ENCODE results near the gene AAMP. TPM values are rescaled to one million over a fixed set of nuclear protein-coding genes. Genes with fewer than 3 reads are reported as not detected.

The AAMP gene
- total and polyA plus RNA-seq, 2 experiments from 2014 or later = 273 to 315 TPM

DNA sequence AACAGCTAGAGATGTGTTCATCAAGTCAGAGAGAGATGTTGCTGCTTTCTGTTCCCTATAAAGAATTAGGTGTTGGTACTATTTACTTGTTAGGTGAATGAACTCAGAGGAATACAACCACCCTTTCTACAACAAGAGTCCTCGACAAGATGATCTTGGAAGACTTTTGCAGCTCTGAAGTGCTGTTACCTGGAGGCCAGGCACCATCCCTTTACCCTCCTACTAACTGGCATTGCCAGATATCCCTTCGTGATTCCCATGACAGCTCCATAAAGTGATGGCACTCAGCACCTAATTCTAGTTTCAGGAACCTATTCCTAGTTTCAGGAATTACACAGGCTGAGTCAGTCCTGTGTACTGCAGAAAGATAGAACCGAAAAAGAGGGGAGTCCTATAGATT lies 43.0 kb downstream of the AAMP start:
- H3K9me3 ChIP-seq (ENCODE audit: low read depth) = no peaks in the 10 kb centered on the region
- H3K27ac ChIP-seq = no peak overlapping the region
- H3K4me3 ChIP-seq = no peak overlapping the region
- DNase-seq (ENCODE audit: low read depth in 1 of 2, low spot score in 1 of 2) = no peak
- H3K4me1 ChIP-seq (ENCODE audit: low read depth) = peaks cover 25% of the 10 kb centered on the region
- TF ChIP-seq, protein P1, sequence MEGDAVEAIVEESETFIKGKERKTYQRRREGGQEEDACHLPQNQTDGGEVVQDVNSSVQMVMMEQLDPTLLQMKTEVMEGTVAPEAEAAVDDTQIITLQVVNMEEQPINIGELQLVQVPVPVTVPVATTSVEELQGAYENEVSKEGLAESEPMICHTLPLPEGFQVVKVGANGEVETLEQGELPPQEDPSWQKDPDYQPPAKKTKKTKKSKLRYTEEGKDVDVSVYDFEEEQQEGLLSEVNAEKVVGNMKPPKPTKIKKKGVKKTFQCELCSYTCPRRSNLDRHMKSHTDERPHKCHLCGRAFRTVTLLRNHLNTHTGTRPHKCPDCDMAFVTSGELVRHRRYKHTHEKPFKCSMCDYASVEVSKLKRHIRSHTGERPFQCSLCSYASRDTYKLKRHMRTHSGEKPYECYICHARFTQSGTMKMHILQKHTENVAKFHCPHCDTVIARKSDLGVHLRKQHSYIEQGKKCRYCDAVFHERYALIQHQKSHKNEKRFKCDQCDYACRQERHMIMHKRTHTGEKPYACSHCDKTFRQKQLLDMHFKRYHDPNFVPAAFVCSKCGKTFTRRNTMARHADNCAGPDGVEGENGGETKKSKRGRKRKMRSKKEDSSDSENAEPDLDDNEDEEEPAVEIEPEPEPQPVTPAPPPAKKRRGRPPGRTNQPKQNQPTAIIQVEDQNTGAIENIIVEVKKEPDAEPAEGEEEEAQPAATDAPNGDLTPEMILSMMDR (IDR thresholded peaks at IDR 0.05; ENCODE audit: low read depth, low read length) = no peak
- no peaks in the 10 kb centered on the region for H3K27me3 ChIP-seq
- peaks cover 36% of the 10 kb centered on the region for H3K36me3 ChIP-seq

GRCh38 chr2:218224186-218224585 lies 45.8 kb downstream of the AAMP start:
- no peaks in the 10 kb centered on the region for H3K27me3 ChIP-seq
- no peak overlapping the region for H3K4me3 ChIP-seq
- DNase-seq (ENCODE audit: low read depth in 1 of 2, low spot score in 1 of 2) = no peak
- H3K36me3 ChIP-seq = peaks cover 15% of the 10 kb centered on the region
- no peak overlapping the region for H3K27ac ChIP-seq
- no peaks in the 10 kb centered on the region for H3K9me3 ChIP-seq (ENCODE audit: low read depth)
- TF ChIP-seq, protein P1 (IDR thresholded peaks at IDR 0.05; ENCODE audit: low read depth, low read length) = no peak
- H3K4me1 ChIP-seq (ENCODE audit: low read depth) = peaks cover 25% of the 10 kb centered on the region

- Histone ChIP-seq H3K4me1 (ENCODE audit: low read depth) (peaks cover 25% of the 10 kb centered on the region), H3K36me3 (peaks cover 11% of the 10 kb centered on the region), H3K4me3 (no peak overlapping the region), H3K27me3 (no peaks in the 10 kb centered on the region), H3K27ac (no peak overlapping the region), H3K9me3 (ENCODE audit: low read depth) (no peaks in the 10 kb centered on the region)
- peak in 1 of 2 donors; percentile 18 for DNase-seq (ENCODE audit: low read depth in 1 of 2, low spot score in 1 of 2)
- TF ChIP-seq, protein P1 (IDR thresholded peaks at IDR 0.05; ENCODE audit: low read depth, low read length) = no peak
Measured at GRCh38 chr2:218223046-218223445, 46.9 kb downstream of the AAMP start.

DNA sequence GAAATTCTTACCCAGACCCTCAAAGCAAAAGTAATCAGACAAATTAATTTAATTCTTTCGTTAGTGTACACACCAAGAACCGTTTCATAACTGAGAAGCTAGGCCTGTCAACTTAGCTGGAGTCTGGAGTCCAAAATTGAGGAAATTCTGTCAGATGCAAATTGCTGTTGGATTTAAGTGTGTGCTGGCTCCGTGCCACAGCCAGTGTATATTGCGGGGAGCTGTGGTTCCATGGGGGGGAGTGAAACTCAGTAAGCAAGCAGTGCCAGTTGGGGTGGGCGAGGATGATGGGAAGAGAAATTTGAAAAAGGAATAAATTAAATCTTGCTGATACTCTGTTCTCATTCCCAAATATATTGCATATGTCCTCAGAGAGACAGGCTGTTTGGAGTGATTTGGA lies 48.9 kb downstream of the AAMP start:
- peaks cover 7% of the 10 kb centered on the region for H3K36me3 ChIP-seq
- no peak overlapping the region for H3K4me3 ChIP-seq
- H3K9me3 ChIP-seq (ENCODE audit: low read depth) = no peaks in the 10 kb centered on the region
- H3K4me1 ChIP-seq (ENCODE audit: low read depth) = peaks cover 25% of the 10 kb centered on the region
- TF ChIP-seq, protein P1 (IDR thresholded peaks at IDR 0.05; ENCODE audit: low read depth, low read length) = no peak
- no peak for DNase-seq (ENCODE audit: low read depth in 1 of 2, low spot score in 1 of 2)
- no peak overlapping the region for H3K27ac ChIP-seq
- H3K27me3 ChIP-seq = no peaks in the 10 kb centered on the region

GRCh38 chr2:218219934-218220333 lies 50.0 kb downstream of the AAMP start:
- TF ChIP-seq, protein P1 (IDR thresholded peaks at IDR 0.05; ENCODE audit: low read depth, low read length) = no peak
- H3K36me3 ChIP-seq = peaks cover 5% of the 10 kb centered on the region
- no peak overlapping the region for H3K4me3 ChIP-seq
- peaks cover 25% of the 10 kb centered on the region for H3K4me1 ChIP-seq (ENCODE audit: low read depth)
- no peaks in the 10 kb centered on the region for H3K27me3 ChIP-seq
- no peak overlapping the region for H3K27ac ChIP-seq
- H3K9me3 ChIP-seq (ENCODE audit: low read depth) = no peaks in the 10 kb centered on the region
- DNase-seq (ENCODE audit: low read depth in 1 of 2, low spot score in 1 of 2) = no peak

Measured in cardiac muscle cell (in vitro differentiated cells and primary cell).